COR-L47 (cell line): ENCODE results near the gene RNF187.

ENCODE experiments used
- DNase-seq: peaks from one replicate; lab custom pipeline; 2025; lab: John Stamatoyannopoulos, UW

The RNF187 gene

GRCh38 chr1:228487336-228488124, at the start of gene RNF187:
RNF187 (plus strand) TSS chr1:228487382.
- peak; percentile 20 for DNase-seq

- DNase-seq, result no peak
Measured at GRCh38 chr1:228437424-228437962, 49.7 kb upstream of the RNF187 start.

- DNase-seq, result no peak
Measured at GRCh38 chr1:228438266-228438665, 48.9 kb upstream of the RNF187 start.

GRCh38 chr1:228440761-228441500, 46.3 kb upstream of the RNF187 start:
- no peak for DNase-seq

GRCh38 chr1:228443395-228443794, 43.8 kb upstream of the RNF187 start:
- DNase-seq, result no peak

GRCh38 chr1:228445490-228445842, 41.7 kb upstream of the RNF187 start:
- DNase-seq, result no peak

- no peak for DNase-seq
Measured at GRCh38 chr1:228445843-228446650, 41.1 kb upstream of the RNF187 start.

GRCh38 chr1:228446852-228447251, 40.3 kb upstream of the RNF187 start:
- no peak for DNase-seq

- no peak for DNase-seq
Measured at GRCh38 chr1:228448372-228448771, 38.8 kb upstream of the RNF187 start.

GRCh38 chr1:228450200-228450599, 37.0 kb upstream of the RNF187 start:
- DNase-seq, result no peak

- no peak for DNase-seq
Measured at GRCh38 chr1:228452194-228453021, 34.8 kb upstream of the RNF187 start.

GRCh38 chr1:228453022-228453560, 34.1 kb upstream of the RNF187 start:
- DNase-seq, result no peak

- DNase-seq, result no peak
Measured at GRCh38 chr1:228453614-228454013, 33.6 kb upstream of the RNF187 start.

- DNase-seq, result no peak
Measured at GRCh38 chr1:228454238-228454637, 32.9 kb upstream of the RNF187 start.

- DNase-seq, result peak; percentile 5
Measured at GRCh38 chr1:228455715-228456114, 31.5 kb upstream of the RNF187 start.

- no peak for DNase-seq
Measured at GRCh38 chr1:228456252-228457016, 30.7 kb upstream of the RNF187 start.

GRCh38 chr1:228457017-228457395, 30.2 kb upstream of the RNF187 start:
- peak; percentile 46 for DNase-seq

- DNase-seq, result peak; percentile 98
Measured at GRCh38 chr1:228457396-228458176, 29.6 kb upstream of the RNF187 start.
